Stimulated activated CD8-positive, alpha-beta memory T cell treated with anti-CD3 and anti-CD28 coated beads, Interleukin-4, amount 100 ng/mL, for 4 hours (primary cell): ENCODE results near the gene CARMIL1.

Source experiments
- DNase-seq, 2 donors: peaks; one replicate each; pipeline ENCODE4 v3.0.0-alpha.2; 2020; ENCODE audit warnings: low read depth in 2 of 2, low spot score in 1 of 2

The CARMIL1 gene

GRCh38 chr6:25332655-25333071, 53.5 kb downstream of the CARMIL1 start:
- DNase-seq, result no peak

- no peak for DNase-seq
These were observed 54.3 kb downstream of the CARMIL1 start for GRCh38 chr6:25333471-25333870.

- DNase-seq, result no peak
These were observed 55.6 kb downstream of the CARMIL1 start for GRCh38 chr6:25334793-25335192.

- DNase-seq, result no peak
These were observed 57.8 kb downstream of the CARMIL1 start for GRCh38 chr6:25336996-25337395.

GRCh38 chr6:25337431-25337830, 58.3 kb downstream of the CARMIL1 start:
- no peak for DNase-seq

GRCh38 chr6:25340431-25341202, 61.4 kb downstream of the CARMIL1 start:
- DNase-seq, result no peak

- DNase-seq, result no peak
These were observed 62.0 kb downstream of the CARMIL1 start for GRCh38 chr6:25341203-25341552.

GRCh38 chr6:25341923-25342619, 62.9 kb downstream of the CARMIL1 start:
- DNase-seq, result no peak

- DNase-seq, result no peak
These were observed 63.6 kb downstream of the CARMIL1 start for GRCh38 chr6:25342802-25343201.

GRCh38 chr6:25343984-25344383, 64.8 kb downstream of the CARMIL1 start:
- no peak for DNase-seq

GRCh38 chr6:25344827-25345226, 65.7 kb downstream of the CARMIL1 start:
- DNase-seq, result no peak

- no peak for DNase-seq
These were observed 66.9 kb downstream of the CARMIL1 start for GRCh38 chr6:25346064-25346463.

GRCh38 chr6:25350573-25350972, 71.4 kb downstream of the CARMIL1 start:
- no peak for DNase-seq

- DNase-seq, result no peak
These were observed 72.3 kb downstream of the CARMIL1 start for GRCh38 chr6:25351485-25351884.

- no peak for DNase-seq
These were observed 73.1 kb downstream of the CARMIL1 start for GRCh38 chr6:25352285-25352684.

- no peak for DNase-seq
These were observed 75.1 kb downstream of the CARMIL1 start for GRCh38 chr6:25354078-25354932.

- no peak for DNase-seq
These were observed 80.2 kb downstream of the CARMIL1 start for GRCh38 chr6:25359191-25359861.

GRCh38 chr6:25359891-25360290, 80.7 kb downstream of the CARMIL1 start:
- no peak for DNase-seq

GRCh38 chr6:25360621-25361020, 81.4 kb downstream of the CARMIL1 start:
- no peak for DNase-seq

GRCh38 chr6:25363427-25363826, 84.3 kb downstream of the CARMIL1 start:
- no peak for DNase-seq

GRCh38 chr6:25365154-25365553, 86.0 kb downstream of the CARMIL1 start:
- no peak for DNase-seq
